Hematopoietic multipotent progenitor cell treated with erythropoietin and hydrocortisone succinate and interleukin-3 and kit ligand, for 15 days (in vitro differentiated cells): Measurements from ENCODE around the gene ZNF581.

ENCODE experiments used
- DNase-seq: peaks from one replicate; pipeline ENCODE4 v3.0.0-alpha.2; 2015; ENCODE audit warnings: low spot score

Gene ZNF581

DNA sequence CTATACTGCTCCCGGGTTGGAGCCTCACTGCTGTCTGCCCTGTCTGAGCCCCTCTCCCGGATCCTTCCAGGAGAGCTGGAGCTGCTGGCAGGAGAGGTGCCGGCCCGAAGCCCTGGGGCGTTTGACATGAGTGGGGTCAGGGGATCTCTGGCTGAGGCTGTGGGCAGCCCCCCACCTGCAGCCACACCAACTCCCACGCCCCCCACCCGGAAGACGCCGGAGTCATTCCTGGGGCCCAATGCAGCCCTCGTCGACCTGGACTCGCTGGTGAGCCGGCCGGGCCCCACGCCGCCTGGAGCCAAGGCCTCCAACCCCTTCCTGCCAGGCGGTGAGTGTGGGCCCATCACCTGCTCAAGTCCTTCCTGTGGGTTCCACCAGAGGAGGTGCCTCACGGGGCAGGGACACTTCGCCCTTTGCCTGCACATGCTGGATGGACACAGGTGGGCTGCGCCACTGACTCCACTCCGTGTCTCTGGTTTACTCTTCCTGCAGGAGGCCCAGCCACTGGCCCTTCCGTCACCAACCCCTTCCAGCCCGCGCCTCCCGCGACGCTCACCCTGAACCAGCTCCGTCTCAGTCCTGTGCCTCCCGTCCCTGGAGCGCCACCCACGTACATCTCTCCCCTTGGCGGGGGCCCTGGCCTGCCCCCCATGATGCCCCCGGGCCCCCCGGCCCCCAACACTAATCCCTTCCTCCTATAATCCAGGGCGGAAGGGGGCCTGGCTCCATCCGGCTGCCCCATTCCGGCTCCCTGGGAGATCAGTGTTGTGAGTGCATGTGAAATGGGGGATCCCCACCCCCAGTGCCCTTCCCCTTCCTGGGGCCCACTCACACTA, 51.4 kb downstream of the ZNF581 start:
- no peak for DNase-seq
